PC-3 (cell line): Measurements from ENCODE around the gene CCNE1. TPM values are rescaled to one million over a fixed set of nuclear protein-coding genes. Genes with fewer than 3 reads are reported as not detected.

Source experiments
- ATAC-seq: fragments of 200-7000 bp; cut with Tn5 transposase; 2 replicates; pipeline ENCODE4 v1.9.1; 2020; ENCODE audit warnings: mild to moderate bottlenecking, moderate library complexity
- BruUV-seq: library from RNA; stranded (reverse); fragments of 400-500 nt; replicated peaks from 2 replicates; lab custom pipeline; 2021; lab: Mats Ljungman, UMichigan
- CTCF ChIA-PET: fragments of 300-600 bp; sonication (Branson Sonifier 250); formaldehyde crosslinking; loops from one replicate; lab custom pipeline; 2022; ENCODE audit warnings: antibody characterized with exemption; lab: Charles Lee
- POLR2A ChIA-PET: fragments of 300-600 bp; sonication (Branson Sonifier 250); formaldehyde crosslinking; loops from one replicate; lab custom pipeline; 2022; ENCODE audit warnings: antibody characterized with exemption; ENCODE audit not compliant: unreplicated experiment; lab: Charles Lee
- DNase-seq: peaks from one replicate; pipeline ENCODE4 v3.0.0-alpha.2; 2015
- H2AFZ ChIP-seq: fragments of 300-600 bp; sonication (generic); 2 replicates; pipeline ENCODE4 v1.6.0; 2016; ENCODE audit warnings: antibody characterized with exemption, low read length
- H3F3A ChIP-seq: fragments of 300-600 bp; sonication (generic); one replicate; pipeline ENCODE4 v1.6.0; 2017; ENCODE audit warnings: antibody characterized with exemption, low read length, control low read depth, mild to moderate bottlenecking; ENCODE audit not compliant: unreplicated experiment
- H3K27ac ChIP-seq: fragments of 300-600 bp; sonication (generic); 2 replicates; pipeline ENCODE4 v1.5.1; 2016; ENCODE audit warnings: mild to moderate bottlenecking, low read length
- H3K27me3 ChIP-seq: fragments of 300-600 bp; sonication (generic); 2 replicates; pipeline ENCODE4 v1.6.1; 2016; ENCODE audit warnings: low read length, mixed read lengths
- H3K36me3 ChIP-seq: fragments of 300-600 bp; sonication (generic); 2 replicates; pipeline ENCODE4 v1.6.1; 2016; ENCODE audit warnings: low read depth, mixed run types, low read length, mixed read lengths
- H3K4me1 ChIP-seq: fragments of 300-600 bp; sonication (generic); 2 replicates; pipeline ENCODE4 v1.5.1; 2016; ENCODE audit warnings: low read length; ENCODE audit not compliant: insufficient read depth
- H3K4me2 ChIP-seq: fragments of 300-600 bp; sonication (generic); 2 replicates; pipeline ENCODE4 v1.6.0; 2016; ENCODE audit warnings: low read length
- H3K4me3 ChIP-seq: fragments of 300-600 bp; sonication (generic); 2 replicates; pipeline ENCODE4 v1.5.1; 2016; ENCODE audit warnings: mild to moderate bottlenecking, low read length, mixed read lengths
- H3K79me2 ChIP-seq: fragments of 300-600 bp; sonication (generic); 2 replicates; pipeline ENCODE4 v1.6.1; 2017; ENCODE audit warnings: low read length, mixed read lengths
- H3K9ac ChIP-seq: fragments of 300-600 bp; sonication (generic); 2 replicates; pipeline ENCODE4 v1.6.0; 2016; ENCODE audit warnings: mild to moderate bottlenecking, low read length
- H3K9me2 ChIP-seq: fragments of 300-600 bp; sonication (generic); replicated peaks from 2 replicates; pipeline ENCODE4 v1.6.1; 2016; ENCODE audit warnings: mixed run types, low read length, mixed read lengths
- H3K9me3 ChIP-seq: fragments of 300-600 bp; sonication (generic); 2 replicates; pipeline ENCODE4 v1.6.1; 2016; ENCODE audit warnings: low read length, mixed read lengths
- H4K20me1 ChIP-seq: fragments of 300-600 bp; sonication (generic); 2 replicates; pipeline ENCODE4 v1.6.1; 2016; ENCODE audit warnings: low read length, mixed read lengths
- CTCF ChIP-seq: fragments of 300-600 bp; sonication (generic); conservative IDR thresholded peaks from 2 replicates; pipeline ENCODE4 v1.5.1; 2017; ENCODE audit warnings: antibody characterized with exemption, low read depth, mild to moderate bottlenecking, low read length
- EZH2 ChIP-seq: fragments of 300-600 bp; sonication (generic); IDR thresholded peaks from one replicate; pipeline ENCODE4 v1.6.1; 2017; ENCODE audit warnings: antibody characterized with exemption, mild to moderate bottlenecking, low read length; ENCODE audit not compliant: unreplicated experiment
- EZH2phosphoT487 ChIP-seq: fragments of 300-600 bp; sonication (generic); IDR thresholded peaks from 2 replicates; pipeline ENCODE4 v1.6.1; 2018; ENCODE audit warnings: mild to moderate bottlenecking, antibody characterized with exemption, low read length, borderline replicate concordance
- intact Hi-C: fragments of 100-400 bp; cut with micrococcal nuclease; formaldehyde crosslinking; loops from 2 replicates; pipeline ENCODE4 v1.9.0; 2023
- total RNA-seq: library from RNA; depleted of rRNA; stranded (reverse); fragments of >200 nt; gene quantifications from 2 replicates; pipeline ENCODE4 v1.2.3, GENCODE V29; 2014

Gene CCNE1
- total RNA-seq, 1 experiment from 2014 or later: 10.9 TPM

GRCh38 chr19:29804493-29804892, 7.3 kb upstream of the CCNE1 start:
- TF ChIP-seq CTCF (no peak), EZH2phosphoT487 (no peak), EZH2 (no peak)
- Histone ChIP-seq H4K20me1 (no peaks in the 10 kb centered on the region), H3K4me2 (no peak overlapping the region), H3K27ac (no peak overlapping the region), H3K4me1 (no peaks in the 10 kb centered on the region), H3K36me3 (no peaks in the 10 kb centered on the region), H3K9ac (no peak overlapping the region), H3K27me3 (no peaks in the 10 kb centered on the region), H3K9me3 (no peaks in the 10 kb centered on the region), H3K79me2 (no peaks in the 10 kb centered on the region), H3K9me2 (no peaks in the 10 kb centered on the region), H3K4me3 (no peak overlapping the region), H3F3A (no peaks in the 10 kb centered on the region), H2AFZ (no peak overlapping the region)
- intact Hi-C loops: no loop called here
- ATAC-seq (no peak), DNase-seq (no peak)
- POLR2A ChIA-PET: no interaction called here
- CTCF ChIA-PET: no interaction called here
- BruUV-seq: no TSS peak

GRCh38 chr19:29805031-29805965, 6.5 kb upstream of the CCNE1 start:
- CTCF ChIA-PET: no interaction called here
- DNase-seq (peak; percentile 15), ATAC-seq (no peak)
- Histone ChIP-seq H2AFZ (no peak overlapping the region), H3K79me2 (no peaks in the 10 kb centered on the region), H3K27me3 (no peaks in the 10 kb centered on the region), H3K4me2 (no peak overlapping the region), H3K9me2 (no peaks in the 10 kb centered on the region), H3K4me3 (no peak overlapping the region), H3F3A (no peaks in the 10 kb centered on the region), H3K36me3 (no peaks in the 10 kb centered on the region), H3K4me1 (no peaks in the 10 kb centered on the region), H3K27ac (no peak overlapping the region), H4K20me1 (no peaks in the 10 kb centered on the region), H3K9ac (no peak overlapping the region), H3K9me3 (no peaks in the 10 kb centered on the region)
- intact Hi-C loops: no loop called here
- TF ChIP-seq EZH2phosphoT487 (no peak), EZH2 (no peak), CTCF (no peak)
- POLR2A ChIA-PET: no interaction called here
- no TSS peak for BruUV-seq
